BLaER1 treated with 17β-estradiol and CSF1 and Interleukin-3, amounts not matched to agents 10 nM and 100 nM (cell line): ENCODE measurements around the gene FANCD2OS.
A peak's percentile ranks its signal among the peaks of the same experiment; 100 is the strongest.

Experiments
- H3K27ac ChIP-seq, 11 experiments: shearing (Covaris generic); formaldehyde crosslinking; 2 replicates each; pipeline ENCODE4 v1.8.1; 2022
- H3K27me3 ChIP-seq, 11 experiments: shearing (Covaris generic); formaldehyde crosslinking; 2 replicates each; pipeline ENCODE4 v1.8.1; 2022
- H3K36me3 ChIP-seq, 11 experiments: shearing (Covaris generic); formaldehyde crosslinking; 2 replicates each; pipeline ENCODE4 v1.8.1; 2022
- H3K4me1 ChIP-seq, 10 experiments: shearing (Covaris generic); formaldehyde crosslinking; 2 replicates each; pipeline ENCODE4 v1.8.1; 2022
- H3K4me2 ChIP-seq, 11 experiments: shearing (Covaris generic); formaldehyde crosslinking; 2 replicates each; pipeline ENCODE4 v1.8.1; 2022
- H3K4me3 ChIP-seq, 10 experiments: shearing (Covaris generic); formaldehyde crosslinking; 2 replicates each; pipeline ENCODE4 v1.8.1; 2022
- H3K9ac ChIP-seq, 11 experiments: shearing (Covaris generic); formaldehyde crosslinking; 2 replicates each; pipeline ENCODE4 v1.8.1; 2022
- H3K9me3 ChIP-seq, 11 experiments: shearing (Covaris generic); formaldehyde crosslinking; replicated peaks in 1 of 11; 2 replicates each; pipeline ENCODE4 v1.8.1; 2022
- H4K20me1 ChIP-seq, 11 experiments: shearing (Covaris generic); formaldehyde crosslinking; 2 replicates each; pipeline ENCODE4 v1.8.1; 2022
- Cebpa-rat ChIP-seq, 11 experiments: shearing (Covaris generic); IDR thresholded peaks; 2 replicates each; pipeline ENCODE4 v1.8.1; 2022

Gene FANCD2OS, protein sequence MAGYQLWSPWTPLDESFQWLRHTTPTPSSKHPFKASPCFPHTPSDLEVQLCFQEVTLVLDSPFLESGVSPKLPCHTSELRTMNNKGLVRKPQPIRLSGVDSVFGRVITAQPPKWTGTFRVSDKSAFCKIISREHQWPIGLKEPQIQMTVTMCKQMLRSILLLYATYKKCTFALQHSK

DNA sequence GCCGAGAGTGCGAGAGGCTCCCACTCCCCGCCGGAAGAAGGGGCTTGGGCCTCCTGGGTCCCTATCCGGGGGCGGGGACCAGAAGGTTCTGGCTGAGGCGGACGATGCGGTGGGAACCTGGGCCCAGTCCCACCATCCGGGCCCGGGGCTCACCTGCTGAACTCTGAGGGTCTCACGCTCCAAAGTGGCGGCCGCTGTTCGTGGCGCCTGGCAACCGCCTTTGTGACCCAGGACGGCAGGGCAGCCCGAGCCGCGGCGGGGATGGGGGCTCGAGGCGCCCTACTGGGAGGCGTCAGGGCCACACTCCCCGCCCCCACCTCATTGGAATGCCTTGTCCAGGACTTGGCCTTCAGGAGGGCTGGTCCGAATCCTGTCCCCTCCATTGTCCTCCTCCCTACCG, at the start of gene FANCD2OS:
FANCD2OS (minus strand) TSS at position 165 of the 400 bp plus-strand sequence. CDS start 3,481 bp downstream, outside the sequence.
- Histone ChIP-seq H3K4me3 (no peak within 1 kb of the TSS), H3K4me1 (no peaks in the 10 kb centered on the region), H3K27me3 (no peaks in the 10 kb centered on the region), H3K4me2 (no peak within 1 kb of the TSS), H3K27ac (no peak within 1 kb of the TSS), H3K9me3 (no peaks in the 10 kb centered on the region), H4K20me1 (0 out of 22 replicates have a peak, but pooled peaks cover 0 to 5% (median 0%) of the 10 kb centered on the region in 11 experiments), H3K9ac (no peak within 1 kb of the TSS), H3K36me3 (peaks cover 0 to 13% (median 0%) of the 10 kb centered on the region in 11 experiments; a peak in 8 of 22 replicates)
- TF ChIP-seq Cebpa-rat (IDR thresholded peaks at IDR 0.05), result no peak

DNA sequence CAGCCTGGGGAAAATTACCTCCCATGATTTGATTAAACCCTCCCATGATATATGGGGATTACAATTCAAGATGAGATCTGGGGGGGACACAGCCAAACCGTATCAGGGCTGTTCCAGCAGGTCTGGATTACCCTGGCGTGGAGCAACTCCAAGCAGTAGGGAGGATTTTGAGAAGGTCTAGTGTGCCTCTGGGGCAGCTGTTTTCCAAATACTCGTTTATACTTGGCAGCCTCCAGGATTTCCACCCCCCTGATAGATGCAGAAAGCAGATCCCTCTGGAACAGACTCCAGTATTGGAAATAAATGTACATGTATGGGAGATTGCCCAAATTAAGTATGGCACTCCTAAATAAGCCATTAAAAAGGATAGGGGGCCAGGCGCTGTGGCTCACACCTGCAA, 49.0 kb upstream of the FANCD2OS start:
- Histone ChIP-seq H3K9ac (no peak overlapping the region), H3K4me1 (peaks cover 15 to 21% (median 20%) of the 10 kb centered on the region in 10 experiments), H3K27ac (no peak overlapping the region), H3K27me3 (no peaks in the 10 kb centered on the region), H3K4me2 (no peak overlapping the region), H3K9me3 (no peaks in the 10 kb centered on the region), H4K20me1 (peaks cover 0 to 3% (median 0%) of the 10 kb centered on the region in 11 experiments; a peak in 3 of 22 replicates), H3K36me3 (peaks cover 29 to 37% (median 34%) of the 10 kb centered on the region in 11 experiments), H3K4me3 (no peak overlapping the region)
- no peak for TF ChIP-seq Cebpa-rat (IDR thresholded peaks at IDR 0.05)

DNA sequence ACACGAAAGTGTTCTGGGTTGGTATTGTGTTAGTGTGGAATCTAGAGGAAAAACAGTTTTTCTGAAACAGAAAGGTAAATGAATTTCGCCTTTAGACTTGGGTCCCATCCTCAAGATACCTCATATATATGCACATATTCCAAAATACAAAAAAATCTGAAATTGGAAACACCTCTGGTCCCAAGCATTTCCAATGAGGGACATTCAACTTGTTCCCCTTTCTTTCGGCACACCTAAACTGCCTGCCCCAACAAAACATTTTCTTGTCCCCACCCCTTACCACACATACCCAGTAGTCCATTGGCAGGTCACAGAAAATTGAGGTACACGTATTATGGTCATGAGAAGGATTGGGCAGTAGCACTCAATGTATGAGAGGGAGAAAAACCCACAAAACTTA, 47.6 kb upstream of the FANCD2OS start:
- Histone ChIP-seq H4K20me1 (peaks cover 0 to 13% (median 4%) of the 10 kb centered on the region in 11 experiments; a peak in 11 of 22 replicates), H3K9ac (no peak overlapping the region)

DNA sequence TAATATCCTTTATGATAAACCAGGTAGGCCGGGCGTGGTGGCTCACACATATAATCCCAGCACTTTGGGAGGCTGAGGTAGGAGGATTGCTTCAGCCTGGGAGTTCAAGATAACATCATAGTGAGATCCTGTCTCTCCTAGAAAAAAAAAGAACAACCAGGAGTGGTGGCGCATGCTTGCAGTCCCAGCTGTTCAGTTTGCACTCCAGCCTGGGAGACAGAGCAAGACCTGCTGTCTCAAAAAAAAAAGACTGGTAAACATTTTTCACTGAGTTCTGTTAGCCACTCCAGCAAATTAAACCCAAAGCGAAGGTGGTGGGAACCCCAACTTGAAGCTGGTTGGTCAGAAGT, 47.0 kb upstream of the FANCD2OS start:
- H3K27ac ChIP-seq, result peak overlapping the region in 1 of 11 experiments; percentile 5; a peak in 1 of 22 replicates
- no peak overlapping the region for H3K4me3 ChIP-seq
- peaks cover under 1 to 5% (median 1%) of the 10 kb centered on the region in 10 experiments; a peak in 12 of 20 replicates for H3K4me1 ChIP-seq
- no peaks in the 10 kb centered on the region for H3K9me3 ChIP-seq
- H4K20me1 ChIP-seq, result peaks cover 2 to 19% (median 10%) of the 10 kb centered on the region in 11 experiments; a peak in 16 of 22 replicates
- no peak overlapping the region for H3K4me2 ChIP-seq
- H3K36me3 ChIP-seq, result peaks cover 48 to 57% (median 53%) of the 10 kb centered on the region in 11 experiments
- H3K27me3 ChIP-seq, result no peaks in the 10 kb centered on the region
- TF ChIP-seq Cebpa-rat (IDR thresholded peaks at IDR 0.05), result no peak
- H3K9ac ChIP-seq, result no peak overlapping the region

More for the DNA sequence above, 47.6 kb upstream of the FANCD2OS start:
- peaks cover 42 to 51% (median 48%) of the 10 kb centered on the region in 11 experiments for H3K36me3 ChIP-seq
- peaks cover 2 to 8% (median 7%) of the 10 kb centered on the region in 10 experiments; a peak in 19 of 20 replicates for H3K4me1 ChIP-seq
- TF ChIP-seq Cebpa-rat (IDR thresholded peaks at IDR 0.05), result no peak
- no peak overlapping the region for H3K4me2 ChIP-seq
- no peaks in the 10 kb centered on the region for H3K9me3 ChIP-seq
- no peak overlapping the region; a peak in 1 of 22 replicates for H3K27ac ChIP-seq
- no peak overlapping the region for H3K4me3 ChIP-seq
- H3K27me3 ChIP-seq, result no peaks in the 10 kb centered on the region

DNA sequence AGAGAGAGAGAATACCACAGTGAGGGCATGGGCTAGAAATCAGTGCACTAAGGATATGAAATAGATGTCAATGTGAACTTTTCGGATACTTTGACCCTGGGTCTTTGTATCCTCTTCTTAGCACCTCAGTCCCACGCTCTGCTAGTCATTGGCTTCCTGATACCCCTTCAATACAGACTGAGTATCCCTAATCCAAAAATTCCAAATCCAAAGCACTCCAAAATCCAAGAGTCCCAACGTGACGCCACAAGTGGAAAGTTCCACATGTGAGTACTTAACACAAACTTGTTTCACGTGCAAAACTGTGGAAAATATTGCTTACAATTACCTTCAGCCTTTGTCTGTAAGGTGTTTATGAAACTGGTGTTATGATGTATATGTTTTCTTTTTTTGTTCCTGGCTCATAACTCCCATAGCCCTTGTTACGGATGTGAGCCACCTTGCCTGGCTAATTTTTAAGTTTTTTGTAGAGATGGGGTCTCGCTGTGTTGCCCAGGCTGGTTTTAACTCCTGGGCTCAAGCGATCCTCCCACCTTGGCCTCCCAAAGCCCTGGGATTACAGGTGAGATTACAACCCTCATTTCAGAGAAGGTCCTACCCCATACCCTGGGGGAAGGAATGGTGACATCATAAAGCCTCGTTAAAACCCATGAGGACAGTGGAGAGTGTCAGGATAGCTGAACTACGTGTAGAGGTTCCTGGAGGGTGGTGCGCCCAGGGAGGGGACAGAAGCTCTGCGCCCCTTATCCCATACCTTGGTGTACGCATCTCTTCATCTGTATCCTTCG, 46.5 kb upstream of the FANCD2OS start:
- H3K4me2 ChIP-seq, result no peak overlapping the region
- H3K27ac ChIP-seq, result peak overlapping the region in 1 of 11 experiments; percentile 5; a peak in 1 of 22 replicates
- H3K9ac ChIP-seq, result no peak overlapping the region
- no peak overlapping the region for H3K4me3 ChIP-seq
- TF ChIP-seq Cebpa-rat (IDR thresholded peaks at IDR 0.05), result no peak
- H3K27me3 ChIP-seq, result no peaks in the 10 kb centered on the region
- no peaks in the 10 kb centered on the region for H3K9me3 ChIP-seq
- peaks cover 0 to 10% (median 2%) of the 10 kb centered on the region in 10 experiments; a peak in 10 of 20 replicates for H3K4me1 ChIP-seq
- peaks cover 5 to 25% (median 15%) of the 10 kb centered on the region in 11 experiments; a peak in 20 of 22 replicates for H4K20me1 ChIP-seq
- peaks cover 54 to 62% (median 59%) of the 10 kb centered on the region in 11 experiments for H3K36me3 ChIP-seq

DNA sequence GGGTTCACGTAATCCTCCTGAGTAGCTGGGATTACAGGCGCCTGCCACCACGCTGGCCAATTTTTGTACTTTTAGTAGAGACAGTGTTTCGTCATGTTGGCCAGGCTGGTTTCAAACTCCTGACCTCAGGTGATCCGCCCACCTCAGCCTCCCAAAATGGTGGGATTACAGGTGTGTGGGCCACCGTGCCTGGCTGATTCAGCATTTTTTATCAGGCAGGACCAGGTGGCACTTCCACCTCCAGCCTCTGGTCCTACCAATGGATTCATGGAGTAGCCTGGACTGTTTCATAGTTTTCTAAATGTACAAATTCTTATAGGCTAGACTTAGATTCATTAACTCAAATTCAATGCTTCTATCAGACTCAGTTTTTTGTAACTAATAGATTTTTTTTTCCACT, 42.9 kb upstream of the FANCD2OS start:
- Histone ChIP-seq H3K36me3 (peaks cover 81 to 95% (median 91%) of the 10 kb centered on the region in 11 experiments), H3K4me3 (no peak overlapping the region), H3K4me2 (no peak overlapping the region), H3K4me1 (peaks cover 0 to 43% (median 21%) of the 10 kb centered on the region in 10 experiments; a peak in 16 of 20 replicates), H3K9ac (no peak overlapping the region), H3K27ac (no peak overlapping the region), H3K27me3 (no peaks in the 10 kb centered on the region), H4K20me1 (peaks cover 38 to 60% (median 47%) of the 10 kb centered on the region in 11 experiments; a peak in 21 of 22 replicates), H3K9me3 (no peaks in the 10 kb centered on the region)
- no peak for TF ChIP-seq Cebpa-rat (IDR thresholded peaks at IDR 0.05)

DNA sequence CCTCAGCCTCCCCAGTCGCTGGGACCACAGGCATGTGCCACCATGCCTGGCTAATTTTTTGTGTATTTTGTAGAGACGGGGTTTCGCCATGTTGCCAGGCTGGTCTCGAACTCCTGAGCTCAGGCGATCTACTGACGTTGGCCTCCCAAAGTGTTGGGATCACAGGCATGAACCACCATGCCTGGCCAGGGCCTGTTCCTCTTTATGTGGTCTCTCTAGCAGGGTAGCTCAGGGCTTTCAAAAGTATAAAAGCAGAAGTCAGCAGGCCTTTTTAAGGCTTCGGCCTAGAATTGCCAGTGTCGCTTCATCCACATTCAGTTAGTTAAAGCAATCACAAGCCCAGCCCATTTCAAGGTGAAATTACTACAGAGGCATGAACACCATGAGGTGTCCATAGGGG, 41.2 kb upstream of the FANCD2OS start:
- Histone ChIP-seq H4K20me1 (peaks cover 51 to 78% (median 65%) of the 10 kb centered on the region in 11 experiments; a peak in 21 of 22 replicates), H3K4me2 (peak overlapping the region in 5 of 11 experiments; percentile 41 to 65 (median 56); a peak in 10 of 22 replicates), H3K4me1 (peaks cover 16 to 60% (median 39%) of the 10 kb centered on the region in 10 experiments), H3K9ac (peak overlapping the region in 5 of 11 experiments; percentile 2 to 42 (median 17); a peak in 6 of 22 replicates), H3K27ac (peak overlapping the region in 5 of 11 experiments; percentile 7 to 42 (median 37); a peak in 5 of 22 replicates), H3K4me3 (no peak overlapping the region), H3K9me3 (no peaks in the 10 kb centered on the region), H3K27me3 (no peaks in the 10 kb centered on the region), H3K36me3 (peaks cover 73 to 100% (median 97%) of the 10 kb centered on the region in 11 experiments)
- TF ChIP-seq Cebpa-rat (IDR thresholded peaks at IDR 0.05), result no peak

DNA sequence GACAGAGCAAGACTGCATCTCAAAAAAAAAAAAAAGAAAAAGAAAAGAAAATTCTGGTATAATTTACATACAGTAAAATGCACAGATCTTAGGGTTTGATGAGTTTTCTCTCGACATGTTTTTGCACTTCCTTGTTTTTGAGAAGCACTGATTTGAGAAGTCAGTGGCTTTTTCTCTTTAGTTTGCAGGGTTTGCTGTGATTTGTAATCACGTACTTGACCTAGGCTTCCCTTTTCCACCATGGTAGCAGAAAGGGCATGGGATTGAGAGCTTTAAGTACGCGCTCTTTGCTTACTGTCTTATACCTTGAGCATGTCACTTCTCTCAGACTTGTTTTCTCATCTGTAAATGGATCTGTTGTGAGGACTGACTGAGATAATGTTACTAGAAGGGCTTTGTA, 37.6 kb upstream of the FANCD2OS start:
- no peaks in the 10 kb centered on the region for H3K9me3 ChIP-seq
- peaks cover 38 to 81% (median 71%) of the 10 kb centered on the region in 11 experiments for H3K36me3 ChIP-seq
- peaks cover 32 to 78% (median 56%) of the 10 kb centered on the region in 10 experiments for H3K4me1 ChIP-seq
- peaks cover 65 to 85% (median 82%) of the 10 kb centered on the region in 11 experiments for H4K20me1 ChIP-seq
- peak overlapping the region; percentile 82 to 98 (median 94); a peak in 21 of 22 replicates for H3K4me2 ChIP-seq
- H3K27ac ChIP-seq, result peak overlapping the region in 4 of 11 experiments; percentile 23 to 61 (median 41); a peak in 5 of 22 replicates
- H3K27me3 ChIP-seq, result no peaks in the 10 kb centered on the region
- no peak for TF ChIP-seq Cebpa-rat (IDR thresholded peaks at IDR 0.05)
- peak overlapping the region in 7 of 10 experiments; percentile 31 to 87 (median 74); a peak in 11 of 20 replicates for H3K4me3 ChIP-seq
- H3K9ac ChIP-seq, result peak overlapping the region in 3 of 11 experiments; percentile 46 to 67 (median 58); a peak in 5 of 22 replicates
